GM18498 (cell line): ENCODE measurements around the gene HNRNPM.
A peak's percentile ranks its signal among the peaks of the same experiment; 100 is the strongest.
"Not testable (repeated sequence)": the region's sequence is repeated elsewhere in the genome, so short reads cannot be mapped to it uniquely, and the experiment has no call there.

ENCODE experiments used
- ATAC-seq: cut with Tn5 transposase; IDR thresholded peaks from one replicate; pipeline ENCODE4 v1.9.1; 2021; ENCODE audit warnings: mild to moderate bottlenecking, moderate library complexity; ENCODE audit not compliant: unreplicated experiment

The HNRNPM gene, protein sequence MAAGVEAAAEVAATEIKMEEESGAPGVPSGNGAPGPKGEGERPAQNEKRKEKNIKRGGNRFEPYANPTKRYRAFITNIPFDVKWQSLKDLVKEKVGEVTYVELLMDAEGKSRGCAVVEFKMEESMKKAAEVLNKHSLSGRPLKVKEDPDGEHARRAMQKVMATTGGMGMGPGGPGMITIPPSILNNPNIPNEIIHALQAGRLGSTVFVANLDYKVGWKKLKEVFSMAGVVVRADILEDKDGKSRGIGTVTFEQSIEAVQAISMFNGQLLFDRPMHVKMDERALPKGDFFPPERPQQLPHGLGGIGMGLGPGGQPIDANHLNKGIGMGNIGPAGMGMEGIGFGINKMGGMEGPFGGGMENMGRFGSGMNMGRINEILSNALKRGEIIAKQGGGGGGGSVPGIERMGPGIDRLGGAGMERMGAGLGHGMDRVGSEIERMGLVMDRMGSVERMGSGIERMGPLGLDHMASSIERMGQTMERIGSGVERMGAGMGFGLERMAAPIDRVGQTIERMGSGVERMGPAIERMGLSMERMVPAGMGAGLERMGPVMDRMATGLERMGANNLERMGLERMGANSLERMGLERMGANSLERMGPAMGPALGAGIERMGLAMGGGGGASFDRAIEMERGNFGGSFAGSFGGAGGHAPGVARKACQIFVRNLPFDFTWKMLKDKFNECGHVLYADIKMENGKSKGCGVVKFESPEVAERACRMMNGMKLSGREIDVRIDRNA

DNA sequence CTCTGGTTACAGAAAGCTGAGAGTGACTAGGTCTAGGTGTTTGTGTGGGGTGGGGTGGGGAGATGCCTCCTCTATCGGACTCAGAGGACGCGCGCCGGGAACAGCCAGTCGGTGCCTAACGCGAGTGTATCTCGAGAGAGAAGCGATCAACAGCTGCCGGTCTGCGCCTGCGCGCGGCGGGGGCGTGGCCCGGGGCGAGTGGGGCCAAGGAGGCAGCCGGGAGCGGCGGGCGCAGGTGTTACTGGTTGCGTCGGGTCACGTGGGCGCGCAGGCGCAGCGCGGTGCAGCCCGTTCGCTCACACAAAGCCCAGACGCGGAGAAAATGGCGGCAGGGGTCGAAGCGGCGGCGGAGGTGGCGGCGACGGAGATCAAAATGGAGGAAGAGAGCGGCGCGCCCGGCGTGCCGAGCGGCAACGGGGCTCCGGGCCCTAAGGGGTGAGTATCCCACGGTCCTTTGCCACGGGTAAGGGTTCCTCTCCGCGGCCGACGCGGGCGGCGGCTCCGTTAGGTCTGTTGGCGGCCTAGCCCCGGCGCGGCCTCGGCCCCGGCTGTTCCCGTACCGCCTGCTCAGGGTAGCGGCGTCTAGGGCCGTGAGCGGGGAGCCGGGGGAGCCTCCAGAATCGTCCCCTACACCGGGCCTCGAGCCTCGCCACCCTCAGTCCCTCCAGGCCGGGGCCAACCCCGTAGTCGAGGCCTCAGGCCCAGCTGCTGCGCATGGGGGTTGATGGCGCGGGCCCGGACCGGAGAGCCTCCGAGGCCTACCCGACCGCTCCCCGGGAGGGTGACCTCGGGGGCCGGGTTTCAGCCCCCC, at the start of gene HNRNPM:
Gene HNRNPM, plus strand, starts transcription at position 299 of the 811 bp plus-strand sequence. Its CDS starts 24 bp downstream, at position 323.
- peak; percentile 91 for ATAC-seq

DNA sequence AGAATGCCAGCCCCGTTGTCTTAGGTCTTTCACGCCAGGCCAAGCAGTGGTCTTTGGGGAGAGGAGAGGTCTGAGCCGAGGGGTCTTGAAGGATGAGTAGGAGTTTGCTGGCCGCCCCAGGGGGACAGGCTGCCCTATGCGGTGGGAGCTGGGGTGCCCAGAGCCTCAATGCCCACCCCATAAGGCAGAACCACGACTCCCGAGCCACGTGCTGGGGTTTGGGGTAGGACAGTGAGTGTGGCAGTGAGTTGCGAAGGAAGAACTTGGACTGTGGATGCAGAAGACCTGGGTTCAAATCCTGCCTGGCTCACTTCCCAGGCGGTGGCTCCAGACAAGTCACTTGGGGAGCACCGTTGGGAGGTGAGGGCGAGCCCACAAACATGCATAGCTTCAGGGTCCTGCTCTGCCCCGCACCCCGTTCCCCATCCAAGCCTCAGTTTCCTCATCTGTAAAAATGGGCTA, 49.1 kb upstream of the HNRNPM start:
- no peak for ATAC-seq

DNA sequence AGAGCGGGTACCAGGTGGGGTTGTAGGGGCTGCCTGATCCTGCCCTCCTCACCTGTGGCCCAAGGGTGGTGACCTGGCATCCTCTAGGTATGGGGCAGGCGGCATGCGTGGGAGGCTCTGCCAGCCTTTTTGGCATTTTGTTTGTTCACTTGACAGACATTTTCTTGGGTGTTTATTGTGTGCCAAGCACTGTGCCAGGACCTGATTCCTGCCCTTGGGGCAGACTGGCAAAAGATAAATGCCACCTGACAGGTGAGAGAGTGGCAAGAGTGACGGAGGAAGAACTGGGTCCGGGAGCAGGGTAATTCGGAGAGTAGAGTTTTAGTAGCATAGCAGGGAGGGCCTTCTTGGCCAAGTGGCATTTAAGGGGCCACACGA, 48.6 kb upstream of the HNRNPM start:
- ATAC-seq: no peak

DNA sequence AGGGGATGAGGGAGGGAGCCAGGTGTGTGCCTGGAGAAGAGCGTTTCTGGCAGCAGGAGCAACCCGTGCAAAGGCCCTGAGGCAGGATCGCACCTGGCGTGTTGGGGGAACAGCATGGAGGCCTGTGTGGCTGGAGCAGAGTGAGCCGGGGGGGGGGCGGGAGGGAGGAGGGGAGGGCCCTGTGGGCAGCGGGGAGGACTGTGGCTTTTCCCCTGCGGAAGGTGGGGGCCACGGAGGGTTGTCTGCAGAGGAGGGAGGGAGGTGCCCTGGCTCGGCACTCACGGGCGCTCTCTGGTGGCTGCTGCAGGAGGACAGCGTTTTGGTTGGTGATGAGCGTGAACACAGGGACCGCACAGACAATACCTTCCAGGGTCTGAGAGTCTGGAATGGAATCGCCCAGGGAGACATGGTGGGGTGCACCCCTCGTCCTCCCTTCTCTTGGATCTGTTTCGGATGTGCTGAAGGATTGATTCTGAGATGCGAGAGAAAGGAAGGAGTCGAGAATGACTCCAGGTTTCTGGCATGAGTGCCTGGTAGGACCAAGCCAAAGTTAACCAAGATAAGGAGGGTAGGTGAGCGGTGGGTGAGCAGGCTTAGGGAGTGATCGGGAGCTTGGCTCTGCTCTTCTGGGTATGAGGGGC, 48.1 kb upstream of the HNRNPM start:
- ATAC-seq: no peak

- no peak for ATAC-seq
Measured at GRCh38 chr19:8397271-8397670, 47.5 kb upstream of the HNRNPM start.

DNA sequence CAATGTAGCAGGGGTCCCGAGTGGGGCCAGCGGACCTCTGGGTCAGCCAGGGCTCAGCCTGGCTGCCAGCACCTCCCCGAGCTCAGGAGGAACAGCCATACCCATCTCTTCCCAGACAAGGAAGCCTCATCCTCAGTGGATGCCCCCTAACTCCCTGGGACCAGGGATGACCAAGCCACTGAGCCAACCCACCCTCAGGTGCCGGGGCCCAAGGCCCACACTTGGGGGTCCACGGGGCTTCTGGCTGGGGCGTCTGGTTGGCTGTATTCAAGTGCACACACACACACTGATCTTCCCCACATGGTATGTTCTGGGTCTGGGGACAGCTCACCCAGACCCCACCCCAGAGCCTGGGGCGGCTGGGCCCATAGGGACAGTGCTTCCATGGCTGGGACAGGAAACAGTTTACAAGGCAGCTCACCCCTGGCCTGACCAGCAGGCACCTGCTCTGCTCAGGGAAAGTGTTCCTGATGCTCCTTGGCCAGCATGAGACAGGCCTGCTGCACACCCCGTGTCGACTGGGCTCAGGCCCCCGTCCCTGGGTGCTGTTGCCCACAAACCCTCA, 46.9 kb upstream of the HNRNPM start:
- ATAC-seq: no peak

- ATAC-seq: no peak
Measured at GRCh38 chr19:8398311-8398771, 46.4 kb upstream of the HNRNPM start.

DNA sequence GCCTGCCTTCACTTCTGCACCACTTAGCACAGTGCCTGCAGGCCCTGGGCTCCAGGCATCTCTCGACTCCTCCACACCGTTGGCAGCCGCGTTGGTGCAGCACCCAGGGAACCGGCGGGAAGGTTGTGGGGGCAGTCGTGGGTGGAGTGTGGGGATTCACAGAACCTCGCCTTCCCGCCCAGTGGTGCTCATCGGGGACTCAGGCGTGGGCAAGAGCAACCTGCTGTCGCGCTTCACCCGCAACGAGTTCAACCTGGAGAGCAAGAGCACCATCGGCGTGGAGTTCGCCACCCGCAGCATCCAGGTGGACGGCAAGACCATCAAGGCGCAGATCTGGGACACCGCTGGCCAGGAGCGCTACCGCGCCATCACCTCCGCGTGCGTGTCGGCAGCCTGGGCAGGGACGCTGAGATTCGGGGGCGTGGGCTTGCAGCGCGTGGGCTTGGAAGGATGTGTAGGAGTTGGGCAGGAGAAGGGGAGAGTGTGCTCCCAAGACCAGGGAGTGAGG, 45.0 kb upstream of the HNRNPM start:
- ATAC-seq: no peak

DNA sequence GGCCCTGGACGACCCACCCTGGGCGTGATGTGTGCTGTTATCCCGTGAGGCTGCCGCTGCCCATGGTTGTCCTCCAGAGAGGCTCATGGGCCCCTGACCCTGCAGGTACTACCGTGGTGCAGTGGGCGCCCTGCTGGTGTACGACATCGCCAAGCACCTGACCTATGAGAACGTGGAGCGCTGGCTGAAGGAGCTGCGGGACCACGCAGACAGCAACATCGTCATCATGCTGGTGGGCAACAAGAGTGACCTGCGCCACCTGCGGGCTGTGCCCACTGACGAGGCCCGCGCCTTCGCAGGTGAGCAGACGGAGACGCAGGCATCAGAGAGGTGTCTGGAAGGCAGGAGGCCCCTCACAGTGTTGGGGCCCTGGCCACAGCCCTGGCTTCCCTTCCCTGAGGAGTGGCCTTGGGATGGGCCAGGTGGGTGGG, 42.8 kb upstream of the HNRNPM start:
- ATAC-seq: no peak

DNA sequence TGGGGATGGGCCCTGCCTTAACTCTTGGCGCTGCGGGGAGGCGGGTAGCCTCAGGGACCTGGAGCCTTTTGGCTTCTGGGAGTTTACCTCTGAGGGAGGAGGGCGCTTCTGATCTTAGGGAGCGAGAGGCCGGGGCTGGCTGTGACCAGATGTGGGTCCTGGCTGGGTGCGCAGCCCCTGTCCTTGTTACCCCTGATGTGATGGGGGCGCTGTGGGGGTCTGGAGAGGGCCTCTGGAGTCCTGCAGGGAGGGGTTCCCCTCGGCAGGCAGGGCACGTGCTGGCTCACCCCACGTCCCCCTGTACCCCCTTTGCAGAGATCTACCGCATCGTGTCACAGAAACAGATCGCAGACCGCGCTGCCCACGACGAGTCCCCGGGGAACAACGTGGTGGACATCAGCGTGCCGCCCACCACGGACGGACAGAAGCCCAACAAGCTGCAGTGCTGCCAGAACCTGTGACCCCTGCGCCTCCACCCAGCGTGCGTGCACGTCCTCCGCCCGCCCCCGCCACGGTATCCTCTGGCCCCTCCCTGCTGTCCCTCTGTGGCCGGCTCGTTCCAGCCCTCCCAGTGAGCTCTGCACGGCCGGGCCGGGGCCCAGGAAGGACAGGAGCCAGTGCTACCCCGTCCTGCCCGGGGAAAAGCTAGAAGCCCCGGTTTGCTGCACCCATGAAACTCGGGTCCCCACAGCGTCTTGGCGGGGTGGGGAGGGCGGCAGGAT, 41.5 kb upstream of the HNRNPM start:
- no peak for ATAC-seq

GRCh38 chr19:8403820-8404109, 41.0 kb upstream of the HNRNPM start:
- no peak for ATAC-seq

- ATAC-seq: no peak
Measured at GRCh38 chr19:8404391-8405151, 40.2 kb upstream of the HNRNPM start.

DNA sequence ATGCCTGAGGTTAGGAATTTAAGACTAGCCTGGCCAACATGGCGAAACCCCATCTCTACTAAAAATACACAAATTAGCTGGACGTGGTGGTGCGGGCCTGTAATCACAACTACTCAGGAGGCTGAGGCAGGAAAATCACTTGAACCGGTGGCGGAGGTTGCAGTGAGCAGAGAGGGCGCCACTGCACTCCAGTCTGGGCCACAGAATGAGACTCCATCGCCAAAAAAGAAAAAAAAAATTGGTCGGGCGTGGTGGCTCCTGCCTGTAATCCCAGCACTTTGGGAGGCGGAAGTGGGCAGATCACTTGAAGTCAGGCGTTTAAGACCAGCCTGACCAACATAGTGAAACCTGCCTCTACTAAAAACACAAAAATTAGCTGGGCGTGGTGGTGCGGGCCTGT, 34.1 kb upstream of the HNRNPM start:
- ATAC-seq: not testable (repeated sequence)

DNA sequence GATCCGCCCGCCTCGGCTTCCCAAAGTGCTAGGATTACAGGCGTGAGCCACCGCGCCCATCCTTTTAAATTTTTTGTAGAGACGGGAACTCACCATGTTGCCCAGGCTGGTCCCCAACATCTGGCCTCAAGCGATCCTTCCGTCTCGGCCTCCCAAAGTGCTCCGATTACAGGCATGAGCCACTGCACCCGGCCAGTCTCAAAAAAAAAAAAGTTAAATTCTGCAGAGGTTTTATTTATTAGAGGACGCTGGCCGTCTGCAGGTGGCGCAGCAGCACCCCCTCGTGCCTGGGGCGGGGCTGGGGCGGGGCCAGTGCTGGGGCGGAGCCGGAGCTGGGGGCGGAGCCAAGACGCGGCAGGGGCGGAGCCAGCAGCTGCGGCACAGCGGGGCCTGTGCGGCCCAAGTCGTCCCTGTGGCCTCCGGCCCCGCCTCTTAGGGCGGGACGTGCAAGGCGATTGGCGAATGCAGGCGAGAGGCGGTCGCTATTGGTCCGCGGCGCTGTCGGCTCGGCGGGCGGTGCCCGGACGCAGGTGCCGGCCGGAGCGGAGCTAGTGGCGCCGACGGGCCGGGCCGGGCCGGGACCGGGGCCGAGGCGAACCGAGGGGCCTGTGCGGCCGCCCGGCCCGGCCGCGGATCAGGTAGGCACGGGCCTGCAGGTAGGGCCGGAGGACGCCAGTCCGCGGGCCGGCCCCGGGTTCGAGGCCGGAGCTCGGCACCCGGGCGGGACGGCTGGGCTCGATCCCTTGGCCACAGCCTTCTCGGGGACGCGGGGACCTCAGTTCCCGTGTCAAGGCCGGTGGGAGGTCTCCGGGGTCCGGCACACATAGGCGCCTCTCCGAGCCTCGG, 31.8 kb upstream of the HNRNPM start, which contains the start of gene MARCHF2:
Gene MARCHF2, plus strand, starts transcription at position 523 of the 846 bp plus-strand sequence. CDS start 8,536 bp downstream, outside the sequence.
- ATAC-seq: peak; percentile 99

GRCh38 chr19:8413629-8413995, 31.2 kb upstream of the HNRNPM start:
- no peak for ATAC-seq

GRCh38 chr19:8416796-8417195, 28.0 kb upstream of the HNRNPM start:
- ATAC-seq: no peak

DNA sequence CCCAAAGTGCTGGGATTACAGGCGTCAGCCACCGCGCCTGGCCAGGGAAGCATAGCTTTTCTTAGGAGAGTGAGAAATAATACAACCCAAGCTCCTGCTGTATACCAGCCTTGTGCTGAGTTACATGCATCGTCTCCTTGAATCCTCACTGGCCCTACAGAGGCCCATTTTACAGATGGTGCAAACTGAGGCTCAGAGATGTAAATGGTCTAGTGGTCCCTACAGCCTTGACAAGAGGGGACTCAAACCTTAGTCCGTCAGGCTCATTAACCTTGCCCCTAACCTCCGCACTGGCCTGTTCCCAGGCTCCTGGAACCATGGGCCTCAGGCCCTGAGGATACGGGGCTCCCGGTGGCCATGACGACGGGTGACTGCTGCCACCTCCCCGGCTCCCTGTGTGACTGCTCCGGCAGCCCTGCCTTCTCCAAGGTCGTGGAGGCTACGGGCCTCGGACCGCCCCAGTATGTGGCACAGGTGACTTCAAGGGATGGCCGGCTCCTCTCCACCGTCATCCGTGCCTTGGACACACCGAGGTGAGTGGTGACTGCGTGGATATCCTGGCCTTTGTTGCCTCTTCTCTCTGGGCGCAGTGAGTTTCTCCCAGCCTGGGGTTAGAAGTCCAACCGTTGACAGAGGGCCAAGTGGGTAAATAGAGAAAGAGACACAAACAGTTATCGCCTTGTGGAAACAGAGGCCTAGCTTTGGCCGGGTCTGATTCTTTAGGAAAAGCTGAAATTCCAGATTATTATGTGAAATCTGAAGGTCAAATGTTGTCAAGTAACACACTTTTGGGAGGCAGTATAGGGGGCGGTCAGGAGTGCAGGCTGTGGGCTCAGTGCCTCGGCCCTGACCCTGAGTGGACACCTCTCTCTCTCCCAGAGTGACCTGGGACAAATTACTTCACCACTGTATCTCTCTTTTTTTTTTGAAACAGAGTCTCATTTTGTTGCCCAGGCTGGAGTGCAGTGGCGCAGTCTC, 23.0 kb upstream of the HNRNPM start:
- ATAC-seq: no peak
